ENCODE measurements around the gene LTC4S.
A peak's percentile ranks its signal among the peaks of the same experiment; 100 is the strongest.
"Not testable (repeated sequence)": the region's sequence is repeated elsewhere in the genome, so short reads cannot be mapped to it uniquely, and the experiment has no call there.

The LTC4S gene

GRCh38 chr5:179825655-179826182 is 31.9 kb downstream of the LTC4S start:
- peak; percentile 41 for DNase-seq (ENCODE audit: low spot score)

GRCh38 chr5:179827680-179828079 is 33.9 kb downstream of the LTC4S start:
- peak; percentile 40 for DNase-seq (ENCODE audit: low spot score)

- DNase-seq (ENCODE audit: low spot score), result no peak
Observed at GRCh38 chr5:179828756-179829421, 35.1 kb downstream of the LTC4S start.

GRCh38 chr5:179829732-179830435 is 36.1 kb downstream of the LTC4S start:
- DNase-seq (ENCODE audit: low spot score), result no peak

- DNase-seq (ENCODE audit: low spot score), result no peak
Observed at GRCh38 chr5:179830818-179831468, 37.2 kb downstream of the LTC4S start.

GRCh38 chr5:179832039-179832745 is 38.4 kb downstream of the LTC4S start:
- DNase-seq (ENCODE audit: low spot score), result no peak

GRCh38 chr5:179833056-179833708 is 39.4 kb downstream of the LTC4S start:
- DNase-seq (ENCODE audit: low spot score), result no peak

GRCh38 chr5:179833709-179834070 is 39.9 kb downstream of the LTC4S start:
- DNase-seq (ENCODE audit: low spot score), result no peak

- no peak for DNase-seq (ENCODE audit: low spot score)
Observed at GRCh38 chr5:179834120-179834519, 40.3 kb downstream of the LTC4S start.

- not testable (repeated sequence) for DNase-seq (ENCODE audit: low spot score)
Observed at GRCh38 chr5:179834871-179835270, 41.1 kb downstream of the LTC4S start.

GRCh38 chr5:179836225-179837019 is 42.6 kb downstream of the LTC4S start:
- DNase-seq (ENCODE audit: low spot score), result no peak

- DNase-seq (ENCODE audit: low spot score), result no peak
Observed at GRCh38 chr5:179837076-179838011, 43.6 kb downstream of the LTC4S start.

GRCh38 chr5:179839328-179840256 is 45.8 kb downstream of the LTC4S start:
- no peak for DNase-seq (ENCODE audit: low spot score)

- DNase-seq (ENCODE audit: low spot score), result no peak
Observed at GRCh38 chr5:179840321-179840720, 46.5 kb downstream of the LTC4S start.

GRCh38 chr5:179840766-179841165 is 47.0 kb downstream of the LTC4S start:
- DNase-seq (ENCODE audit: low spot score), result no peak

- no peak for DNase-seq (ENCODE audit: low spot score)
Observed at GRCh38 chr5:179841621-179842020, 47.8 kb downstream of the LTC4S start.
